GM12872 (cell line): Measurements from ENCODE around the gene GRWD1.

Source experiments
- CTCF ChIP-seq: IDR thresholded peaks from 3 replicates; pipeline ENCODE4 v1.5.1; 2011; ENCODE audit warnings: low read depth, mild to moderate bottlenecking, low read length, moderate library complexity; ENCODE audit not compliant: insufficient read depth

The GRWD1 gene

GRCh38 chr19:48452289-48453190 is 6.8 kb downstream of the GRWD1 start:
- TF ChIP-seq CTCF = no peak

GRCh38 chr19:48454150-48454730 is 8.5 kb downstream of the GRWD1 start:
- no peak for TF ChIP-seq CTCF

- TF ChIP-seq CTCF = no peak
Observed at GRCh38 chr19:48455171-48455907, 9.6 kb downstream of the GRWD1 start, which contains the start of gene KCNJ14. Gene KCNJ14 (plus strand): TSS chr19:48455574. CDS start chr19:48461725, 6,151 bp downstream.

GRCh38 chr19:48455908-48456562 is 10.3 kb downstream of the GRWD1 start:
- no peak for TF ChIP-seq CTCF

GRCh38 chr19:48456864-48457263 is 11.1 kb downstream of the GRWD1 start:
- no peak for TF ChIP-seq CTCF

GRCh38 chr19:48458016-48458415 is 12.2 kb downstream of the GRWD1 start:
- no peak for TF ChIP-seq CTCF

GRCh38 chr19:48461651-48461981 is 15.8 kb downstream of the GRWD1 start:
- TF ChIP-seq CTCF = no peak
